ENCODE measurements around the gene HSD17B14. TPM values are rescaled to one million over a fixed set of nuclear protein-coding genes. Genes with fewer than 3 reads are reported as not detected.

Gene HSD17B14
- total and polyA plus RNA-seq, 2 of the 13 experiments (the other 11 are each of a cell fraction or from before 2014, with no cell fraction given): 0.58 to 1.2 TPM

- TF ChIP-seq BCLAF1 (IDR thresholded peaks at IDR 0.05): no peak
- no peak for TF ChIP-seq ZBTB49 (CRISPR knock-in tag; IDR thresholded peaks at IDR 0.05; ENCODE audit: borderline replicate concordance)
- TF ChIP-seq HNF4A (CRISPR knock-in tag; IDR thresholded peaks at IDR 0.05): 0 out of 2 replicates have a peak, but pooled peaks have one; percentile 13
- TF ChIP-seq CREB1 (IDR thresholded peaks at IDR 0.05): peak; percentile 100
- TF ChIP-seq CREB1 (CRISPR knock-in tag; IDR thresholded peaks at IDR 0.05): peak; percentile 96
- TF ChIP-seq ESRRA (CRISPR knock-in tag; IDR thresholded peaks at IDR 0.05; ENCODE audit: low read depth): no peak
- no peak for TF ChIP-seq MLXIP (CRISPR knock-in tag; IDR thresholded peaks at IDR 0.05; ENCODE audit: borderline replicate concordance)
- no peak for TF ChIP-seq SYNCRIP (IDR thresholded peaks at IDR 0.05; ENCODE audit: insufficient read depth, low read depth, low read length)
- no peak for TF ChIP-seq ZNF512B (CRISPR knock-in tag; IDR thresholded peaks at IDR 0.05; ENCODE audit: borderline replicate concordance)
- peak; percentile 69; the same call in 1 of the 2 replicates for TF ChIP-seq FOXA3 (CRISPR knock-in tag; IDR thresholded peaks at IDR 0.05)
- 0 out of 2 replicates have a peak, but pooled peaks have one; percentile 13 for TF ChIP-seq JUN (CRISPR knock-in tag; IDR thresholded peaks at IDR 0.05)
- TF ChIP-seq CTCF (CRISPR knock-in tag; IDR thresholded peaks at IDR 0.05): 0 out of 2 replicates have a peak, but pooled peaks have one; percentile 3
- TF ChIP-seq ZSCAN12 (CRISPR knock-in tag; IDR thresholded peaks at IDR 0.05): no peak
- peak; percentile 85; the same call in 1 of the 2 replicates for TF ChIP-seq SRY (CRISPR knock-in tag; IDR thresholded peaks at IDR 0.05)
- TF ChIP-seq TAF1 (CRISPR knock-in tag; IDR thresholded peaks at IDR 0.05): peak; percentile 91
- TF ChIP-seq ZSCAN25 (CRISPR knock-in tag; IDR thresholded peaks at IDR 0.05): peak; percentile 82
Observed at GRCh38 chr19:48872182-48872883, 36.0 kb upstream of the HSD17B14 start, which contains the start of gene PPP1R15A (continued).

Data from HepG2 (cell line).